Neural cell (in vitro differentiated cells): Measurements from ENCODE around the gene IGF1R. TPM values are rescaled to one million over a fixed set of nuclear protein-coding genes. Genes with fewer than 3 reads are reported as not detected.

Source experiments
- H2AFZ ChIP-seq: fragments of 200-600, 300-800 bp; sonication (generic), shearing (Covaris generic); 2 replicates; pipeline ENCODE4 v1.6.0; 2014; ENCODE audit warnings: low read depth, mild to moderate bottlenecking, antibody characterized with exemption, low read length, moderate library complexity
- H3F3A ChIP-seq: fragments of 200-600 bp; shearing (Covaris generic); 2 replicates; pipeline ENCODE4 v1.6.1; 2016; ENCODE audit warnings: mild to moderate bottlenecking, moderate library complexity, mixed read lengths, antibody characterized with exemption, low read length; ENCODE audit not compliant: insufficient read depth, poor library complexity, severe bottlenecking
- H3K27ac ChIP-seq: fragments of 200-600, 300-800 bp; sonication (generic), shearing (Covaris generic); 2 replicates; pipeline ENCODE4 v1.5.1; 2014; ENCODE audit warnings: mild to moderate bottlenecking, low read length, moderate library complexity
- H3K27me3 ChIP-seq: fragments of 300-800, 200-600 bp; sonication (generic), shearing (Covaris generic); 2 replicates; pipeline ENCODE4 v1.6.0; 2014; ENCODE audit warnings: mild to moderate bottlenecking, low read depth, low read length, moderate library complexity; ENCODE audit not compliant: insufficient read depth
- H3K36me3 ChIP-seq: fragments of 300-800, 200-600 bp; sonication (generic), shearing (Covaris generic); 2 replicates; pipeline ENCODE4 v1.5.1; 2014; ENCODE audit warnings: mild to moderate bottlenecking, antibody characterized with exemption, low read length, moderate library complexity; ENCODE audit not compliant: insufficient read depth
- H3K4me2 ChIP-seq: fragments of 300-800, 200-600 bp; sonication (generic), shearing (Covaris generic); 2 replicates; pipeline ENCODE4 v1.6.0; 2014; ENCODE audit warnings: mild to moderate bottlenecking, low read length
- H3K4me3 ChIP-seq: fragments of 300-800, 200-600 bp; sonication (generic), shearing (Covaris generic); 2 replicates; pipeline ENCODE4 v1.5.1; 2014; ENCODE audit warnings: mild to moderate bottlenecking, low read length, moderate library complexity
- H3K79me2 ChIP-seq: fragments of 200-600 bp; shearing (Covaris generic); replicated peaks from 2 replicates; pipeline ENCODE4 v1.6.0; 2014; ENCODE audit warnings: mild to moderate bottlenecking, low read length, moderate library complexity; ENCODE audit not compliant: insufficient read depth
- H3K9ac ChIP-seq: fragments of 300-800, 200-600 bp; sonication (generic), shearing (Covaris generic); 2 replicates; pipeline ENCODE4 v1.6.1; 2016; ENCODE audit warnings: mild to moderate bottlenecking, low read length, mixed read lengths
- H3K9me2 ChIP-seq: fragments of 200-600 bp; shearing (Covaris generic); 2 replicates; pipeline ENCODE4 v1.6.1; 2016; ENCODE audit warnings: mild to moderate bottlenecking, low read length, mixed read lengths; ENCODE audit not compliant: insufficient read depth
- H3K9me3 ChIP-seq: fragments of 200-600, 300-800 bp; sonication (generic), shearing (Covaris generic); 2 replicates; pipeline ENCODE4 v1.6.1; 2016; ENCODE audit warnings: mild to moderate bottlenecking, mixed run types, low read length, moderate library complexity, mixed read lengths
- H4K20me1 ChIP-seq: fragments of 200-600 bp; shearing (Covaris generic); 2 replicates; pipeline ENCODE4 v1.6.1; 2016; ENCODE audit warnings: mild to moderate bottlenecking, mixed run types; ENCODE audit not compliant: insufficient read depth
- CTCF ChIP-seq: fragments of 450-650 bp; IDR thresholded peaks from 2 replicates; pipeline ENCODE4 v1.5.1; 2014; ENCODE audit warnings: antibody characterized with exemption, mild to moderate bottlenecking, moderate library complexity; ENCODE audit not compliant: poor library complexity, severe bottlenecking
- EP300 ChIP-seq: fragments of 450-650 bp; conservative IDR thresholded peaks from 2 replicates; pipeline ENCODE4 v1.6.1; 2014; ENCODE audit warnings: antibody characterized with exemption, mild to moderate bottlenecking, moderate library complexity; ENCODE audit not compliant: poor library complexity, severe bottlenecking
- EZH2 ChIP-seq: fragments of 200-600, 300-800 bp; shearing (Covaris generic), sonication (generic); IDR thresholded peaks from 2 replicates; pipeline ENCODE4 v1.6.1; 2014; ENCODE audit warnings: antibody characterized with exemption, low read length, borderline replicate concordance, mild to moderate bottlenecking; ENCODE audit not compliant: insufficient read depth, poor library complexity, severe bottlenecking
- MXI1 ChIP-seq: fragments of 450-650 bp; conservative IDR thresholded peaks from 2 replicates; pipeline ENCODE4 v1.6.1; 2014; ENCODE audit warnings: antibody characterized with exemption, mild to moderate bottlenecking; ENCODE audit not compliant: poor library complexity, severe bottlenecking
- POLR2AphosphoS5 ChIP-seq: IDR thresholded peaks from 2 replicates; pipeline ENCODE4 v1.6.1; 2012
- RAD21 ChIP-seq: fragments of 450-650 bp; conservative IDR thresholded peaks from 2 replicates; pipeline ENCODE4 v1.6.1; 2014; ENCODE audit warnings: antibody characterized with exemption, mild to moderate bottlenecking, moderate library complexity
- REST ChIP-seq: IDR thresholded peaks from 2 replicates; pipeline ENCODE4 v1.6.1; 2012; ENCODE audit warnings: borderline replicate concordance
- SMC3 ChIP-seq: fragments of 450-650 bp; conservative IDR thresholded peaks from 2 replicates; pipeline ENCODE4 v1.6.1; 2014; ENCODE audit warnings: antibody characterized with exemption, mild to moderate bottlenecking, moderate library complexity; ENCODE audit not compliant: poor library complexity
- TAF1 ChIP-seq: IDR thresholded peaks from 2 replicates; pipeline ENCODE4 v1.6.1; 2012; ENCODE audit warnings: low read depth
- polyA plus RNA-seq: library from polyadenylated mRNA; depleted of rRNA; stranded (reverse); fragments of >200 nt; gene quantifications from 2 replicates; pipeline ENCODE4 v1.2.3, GENCODE V29; 2014

Gene IGF1R
- polyA plus RNA-seq, 1 donor from 2014 or later, result 10.9 TPM

- H3K27me3 ChIP-seq, result no peaks in the 10 kb centered on the region
- no peak overlapping the region for H3K9ac ChIP-seq
- H3K4me2 ChIP-seq, result no peak overlapping the region
- no peaks in the 10 kb centered on the region for H3K9me2 ChIP-seq
- H3K4me3 ChIP-seq, result no peak overlapping the region
- TF ChIP-seq EP300 (no peak), SMC3 (no peak), EZH2 (no peak), REST (no peak), RAD21 (no peak), CTCF (no peak), MXI1 (no peak), TAF1 (no peak), POLR2AphosphoS5 (no peak)
- peaks cover 30% of the 10 kb centered on the region for H3K79me2 ChIP-seq
- no peak overlapping the region for H3K27ac ChIP-seq
- no peaks in the 10 kb centered on the region for H3K9me3 ChIP-seq
- no peaks in the 10 kb centered on the region for H3F3A ChIP-seq
- no peaks in the 10 kb centered on the region for H4K20me1 ChIP-seq
- H2AFZ ChIP-seq, result no peak overlapping the region
- H3K36me3 ChIP-seq, result no peaks in the 10 kb centered on the region
Measured at GRCh38 chr15:98883478-98883877, 235.1 kb downstream of the IGF1R start.

- no peaks in the 10 kb centered on the region for H3K9me3 ChIP-seq
- H2AFZ ChIP-seq, result no peak overlapping the region
- no peaks in the 10 kb centered on the region for H3K27me3 ChIP-seq
- peaks cover 28% of the 10 kb centered on the region for H3K79me2 ChIP-seq
- H3K9ac ChIP-seq, result no peak overlapping the region
- TF ChIP-seq EP300 (no peak), POLR2AphosphoS5 (no peak), TAF1 (no peak), SMC3 (no peak), REST (no peak), EZH2 (no peak)
- no peak overlapping the region for H3K4me3 ChIP-seq
- no peaks in the 10 kb centered on the region for H3F3A ChIP-seq
- H3K9me2 ChIP-seq, result no peaks in the 10 kb centered on the region
- no peaks in the 10 kb centered on the region for H4K20me1 ChIP-seq
- no peak overlapping the region for H3K4me2 ChIP-seq
- no peaks in the 10 kb centered on the region for H3K36me3 ChIP-seq
- no peak overlapping the region for H3K27ac ChIP-seq
Measured at GRCh38 chr15:98884894-98885293, 236.6 kb downstream of the IGF1R start.
